Glomerular visceral epithelial cell (primary cell): ENCODE results near the gene PRKAG1.
A peak's percentile ranks its signal among the peaks of the same experiment; 100 is the strongest.

Source experiments
- DNase-seq: peaks from one replicate; pipeline ENCODE4 v3.0.0-alpha.2; 2016; ENCODE audit errors: extremely low spot score

Gene PRKAG1

DNA sequence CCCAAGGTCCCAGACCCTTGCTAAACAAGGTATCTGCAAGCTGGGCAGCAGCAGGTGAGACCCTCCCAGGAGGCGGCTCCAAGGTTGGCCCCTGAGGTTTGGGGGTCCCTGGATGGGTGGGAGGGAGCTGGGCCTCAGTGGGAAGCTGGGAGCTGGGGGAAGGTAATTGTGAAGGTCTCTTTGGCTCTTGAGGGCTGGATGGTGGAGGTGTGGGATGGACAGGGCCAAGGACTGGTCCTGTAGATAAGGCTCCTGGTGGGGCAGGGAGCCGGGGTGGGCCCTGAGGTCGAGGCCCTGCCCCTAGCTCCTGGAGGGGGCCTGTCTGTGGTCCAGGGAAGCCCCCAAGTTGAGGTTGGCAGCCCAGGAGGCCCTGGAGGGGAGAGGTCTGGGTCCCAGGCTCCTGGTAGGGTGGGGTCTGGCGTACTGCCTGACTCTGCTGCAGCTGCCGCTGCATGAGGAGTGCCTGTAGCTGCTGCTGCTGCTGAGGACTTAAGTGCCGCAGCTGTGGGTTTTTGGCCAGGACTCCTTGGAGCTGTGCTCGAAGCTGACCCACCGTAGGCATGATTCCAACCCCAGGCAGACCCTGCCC is 13.1 kb upstream of the PRKAG1 start:
- no peak for DNase-seq

DNA sequence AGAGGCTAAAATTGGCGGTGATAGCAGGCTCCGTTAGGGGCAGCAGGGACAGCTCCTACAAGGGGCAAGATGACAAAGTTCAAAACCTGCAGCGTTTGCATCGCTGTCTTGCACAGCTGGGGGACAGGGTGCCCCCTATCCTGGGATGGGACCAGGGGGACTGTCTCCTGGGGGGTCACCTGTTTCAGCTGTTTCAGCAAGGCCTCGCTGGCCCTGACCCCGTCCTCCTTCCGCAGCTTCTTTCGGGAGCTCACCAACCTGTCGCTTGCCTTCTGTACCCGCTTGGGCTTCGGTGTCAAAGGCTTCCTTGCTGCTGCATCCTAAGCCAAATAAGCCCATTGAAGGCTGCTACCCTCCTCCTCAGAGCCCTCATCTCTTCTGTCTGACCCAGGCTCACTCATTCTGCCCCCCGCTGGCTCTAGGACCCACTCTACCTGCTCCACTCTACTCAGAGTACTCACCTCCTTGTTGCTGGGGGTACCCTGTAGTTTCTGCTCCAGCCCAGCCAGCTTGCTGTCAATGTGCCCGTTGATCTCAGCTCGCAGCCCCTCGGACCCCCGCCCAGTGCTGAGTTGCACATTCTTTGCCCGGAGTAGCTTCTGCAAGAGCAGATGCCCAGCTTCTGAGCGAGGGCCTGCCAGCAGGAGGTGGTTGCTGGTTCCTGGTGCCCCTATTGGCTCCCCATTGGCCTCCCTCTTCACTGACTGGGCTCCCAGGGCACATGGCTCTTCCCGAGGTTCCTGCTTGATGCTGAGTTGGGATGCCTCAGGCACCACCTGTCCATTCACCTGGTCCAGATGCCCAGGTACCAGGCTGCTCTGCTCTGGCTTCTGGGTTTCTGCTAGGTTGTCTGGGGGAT is 12.4 kb upstream of the PRKAG1 start:
- no peak for DNase-seq

DNA sequence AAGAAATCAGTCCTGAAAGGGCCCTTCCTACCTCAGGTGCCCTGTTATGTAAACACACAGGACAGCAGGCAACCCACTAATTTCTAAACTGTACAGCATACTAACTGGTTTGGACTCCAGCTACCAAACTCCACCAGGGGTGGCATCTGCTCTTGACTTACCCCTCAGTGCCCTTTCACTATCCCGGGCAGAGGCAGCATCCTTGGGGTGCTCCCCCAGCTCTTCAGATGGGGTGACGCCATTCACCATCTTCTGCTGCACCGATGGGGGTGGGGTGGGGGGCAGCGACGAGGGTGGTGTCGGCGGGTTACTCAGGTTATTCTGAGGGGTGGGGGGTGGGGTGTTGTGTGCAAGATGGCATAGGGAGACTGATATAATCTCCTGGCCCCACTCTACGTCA is 11.5 kb upstream of the PRKAG1 start:
- no peak for DNase-seq

DNA sequence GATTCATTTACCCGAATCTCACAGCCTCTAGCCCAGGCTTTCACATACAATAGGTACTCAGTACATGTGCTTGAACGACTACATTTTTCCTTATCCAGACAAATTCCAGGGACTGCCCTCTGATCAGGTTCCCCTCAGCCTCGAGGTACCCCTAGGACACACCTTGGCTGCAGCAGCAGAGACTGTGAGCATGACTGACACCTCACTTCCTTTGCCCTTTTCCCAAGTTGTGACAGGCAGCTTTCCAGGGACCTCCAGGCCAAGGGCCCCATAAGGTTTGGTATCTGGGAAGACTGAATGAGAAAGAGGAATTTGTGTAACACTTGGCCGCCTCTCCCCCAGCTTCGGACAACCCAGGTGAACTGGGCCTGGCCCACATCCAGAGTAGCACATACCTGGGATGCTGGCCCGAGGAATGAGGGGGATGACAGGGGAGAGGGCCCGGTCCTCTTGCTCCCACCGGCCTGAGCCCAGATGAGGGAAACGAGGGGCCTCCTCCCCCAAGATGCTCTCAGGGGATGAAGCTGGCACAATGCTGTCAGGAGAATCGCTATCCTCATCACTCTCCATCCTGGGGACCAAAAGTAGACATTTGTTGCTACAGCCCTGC is 10.2 kb upstream of the PRKAG1 start:
- DNase-seq = no peak

DNA sequence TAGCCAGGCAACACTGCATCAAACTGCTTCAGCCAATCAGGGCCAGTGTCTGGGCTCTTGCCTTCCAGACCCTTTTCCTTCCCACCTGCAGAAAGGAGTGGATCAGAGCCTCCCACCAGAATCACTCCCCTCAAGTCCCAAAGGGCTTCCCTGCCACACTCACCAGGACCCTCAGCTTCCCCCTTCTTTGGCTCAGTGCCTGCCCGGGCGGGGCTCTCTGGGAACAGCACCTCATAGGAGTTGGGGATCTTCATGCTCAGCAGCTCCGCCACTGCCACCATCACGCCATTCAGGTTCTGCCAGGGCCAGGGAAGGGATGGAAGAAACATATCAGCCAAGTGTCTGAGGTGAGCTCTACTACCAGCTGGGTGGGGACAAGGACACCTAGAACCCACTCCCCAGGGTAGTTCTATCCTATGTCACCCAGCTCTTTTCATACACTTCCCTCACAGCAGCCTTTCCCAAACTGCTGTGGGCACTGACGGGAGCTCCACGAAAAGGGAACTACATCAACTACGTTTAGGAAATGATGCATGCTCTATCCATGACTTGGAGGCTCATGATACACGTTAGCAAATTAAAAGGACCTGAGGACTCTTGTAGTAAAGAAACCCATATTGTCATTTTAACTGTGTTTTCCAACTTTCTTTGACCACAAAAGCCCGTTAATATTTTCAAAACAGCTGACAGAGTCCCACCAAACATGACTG is 9.4 kb upstream of the PRKAG1 start:
- DNase-seq = no peak

DNA sequence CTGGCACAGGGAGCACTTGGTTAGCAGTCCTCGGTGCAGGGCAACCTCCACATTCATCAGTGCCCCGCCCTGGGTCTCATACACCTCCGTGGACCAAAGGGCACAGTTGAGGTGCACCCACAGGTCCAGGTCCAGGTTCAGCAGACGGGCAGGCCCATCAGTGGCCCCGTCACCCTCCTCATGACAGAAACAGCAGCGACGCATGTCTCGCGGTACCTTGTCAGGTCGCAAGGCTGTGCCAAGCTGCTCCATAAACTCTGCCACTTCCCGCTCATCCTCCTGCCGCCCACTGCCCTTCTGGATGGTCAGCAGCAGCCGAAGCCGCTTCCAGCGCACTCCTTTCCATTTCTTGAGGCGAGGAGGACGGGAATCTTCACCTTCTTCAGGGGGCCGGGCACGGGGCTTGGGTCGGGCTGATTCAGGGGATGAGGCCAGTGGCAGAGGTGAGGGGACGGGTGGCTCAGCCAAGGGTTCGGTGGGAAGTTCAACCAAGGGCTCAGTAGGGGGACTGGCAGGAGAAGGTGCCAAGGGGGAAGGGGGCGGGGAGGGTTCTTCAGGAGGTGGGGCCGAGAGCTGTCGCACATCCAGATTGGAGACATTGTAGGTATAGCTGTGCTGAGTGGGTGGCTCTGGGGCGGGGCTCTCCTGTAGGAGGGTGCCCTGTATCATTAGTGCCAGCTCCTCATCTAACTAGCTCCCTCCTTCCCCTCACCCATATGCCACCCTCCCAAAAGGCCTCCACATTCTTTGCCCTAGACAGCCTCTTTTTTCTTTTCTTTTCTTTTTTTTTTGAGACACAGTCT is 8.3 kb upstream of the PRKAG1 start:
- DNase-seq = no peak

DNA sequence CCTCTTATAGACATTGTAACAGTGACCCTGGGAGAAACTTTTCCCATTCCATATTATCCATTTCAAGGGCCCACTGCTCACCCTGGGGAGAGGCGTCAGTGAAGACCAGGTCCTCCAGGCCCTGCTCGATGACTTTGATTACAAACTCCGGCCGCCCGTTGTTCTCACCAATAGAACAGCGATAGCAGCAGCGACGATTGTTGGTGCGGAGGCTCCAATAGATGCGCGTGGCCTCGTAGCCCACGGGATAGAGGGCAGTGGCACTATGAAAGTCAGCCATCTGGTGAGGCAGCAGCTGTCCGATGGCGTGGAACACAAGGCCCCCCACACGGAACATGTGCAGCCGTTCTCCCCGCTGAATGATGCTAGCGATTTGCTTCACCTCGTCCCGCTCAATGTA is 7.5 kb upstream of the PRKAG1 start:
- no peak for DNase-seq

DNA sequence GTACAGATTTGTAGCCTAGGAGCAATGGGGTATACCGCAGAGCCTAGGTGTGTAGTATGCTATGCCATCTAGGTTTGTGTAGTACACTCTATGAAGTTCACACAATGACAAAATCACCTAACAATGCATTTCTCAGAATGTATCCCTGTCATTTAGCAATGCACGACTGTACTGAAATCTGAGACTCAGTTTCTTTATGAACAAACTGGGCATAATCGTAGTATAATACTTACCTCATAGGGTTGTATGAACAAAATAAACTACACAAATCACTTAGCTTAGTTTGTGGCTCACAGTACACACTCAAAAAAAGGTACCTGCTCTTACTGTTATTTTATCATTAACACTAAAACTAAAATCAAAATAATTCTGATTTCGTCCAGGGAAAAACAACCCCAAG is 6.9 kb upstream of the PRKAG1 start:
- no peak for DNase-seq

DNA sequence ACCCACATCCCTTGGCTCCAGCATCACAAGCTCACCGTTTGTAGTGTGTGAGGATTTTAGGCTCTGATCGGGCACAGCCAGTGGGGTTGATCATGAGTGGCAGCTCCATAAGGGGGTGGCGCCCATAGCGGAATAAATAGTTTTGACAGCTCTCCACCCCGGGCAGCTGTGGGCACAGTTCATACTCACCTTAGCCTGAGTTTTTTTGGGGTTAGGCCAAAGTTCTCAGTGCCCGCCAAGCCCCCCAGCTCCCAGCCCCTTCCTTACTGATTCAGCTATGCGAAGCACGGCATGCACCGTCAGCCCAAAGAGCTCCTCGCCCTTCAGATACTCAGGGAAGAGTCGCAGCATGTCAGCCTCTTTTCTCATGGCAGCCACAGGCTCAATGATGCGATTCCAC is 6.0 kb upstream of the PRKAG1 start:
- DNase-seq = no peak

DNA sequence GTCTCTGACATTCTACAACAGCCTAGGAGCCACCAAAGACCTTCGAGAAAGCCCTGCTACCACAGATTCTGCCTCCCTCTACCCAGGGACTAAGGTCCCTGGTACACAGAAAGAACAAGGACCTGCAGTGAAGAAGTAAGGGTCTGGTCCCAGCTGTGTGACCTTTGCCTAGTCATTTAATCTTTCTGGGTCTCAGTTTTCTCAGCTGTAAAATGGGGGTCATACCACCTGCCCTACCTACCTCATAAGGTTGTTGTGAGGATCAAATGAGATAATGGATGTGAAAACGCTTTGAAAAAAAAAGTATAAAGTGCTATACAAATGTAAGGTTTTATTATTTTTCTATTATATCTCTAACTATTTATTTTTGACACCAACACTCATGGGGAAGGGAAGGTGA is 5.2 kb upstream of the PRKAG1 start:
- no peak for DNase-seq

DNA sequence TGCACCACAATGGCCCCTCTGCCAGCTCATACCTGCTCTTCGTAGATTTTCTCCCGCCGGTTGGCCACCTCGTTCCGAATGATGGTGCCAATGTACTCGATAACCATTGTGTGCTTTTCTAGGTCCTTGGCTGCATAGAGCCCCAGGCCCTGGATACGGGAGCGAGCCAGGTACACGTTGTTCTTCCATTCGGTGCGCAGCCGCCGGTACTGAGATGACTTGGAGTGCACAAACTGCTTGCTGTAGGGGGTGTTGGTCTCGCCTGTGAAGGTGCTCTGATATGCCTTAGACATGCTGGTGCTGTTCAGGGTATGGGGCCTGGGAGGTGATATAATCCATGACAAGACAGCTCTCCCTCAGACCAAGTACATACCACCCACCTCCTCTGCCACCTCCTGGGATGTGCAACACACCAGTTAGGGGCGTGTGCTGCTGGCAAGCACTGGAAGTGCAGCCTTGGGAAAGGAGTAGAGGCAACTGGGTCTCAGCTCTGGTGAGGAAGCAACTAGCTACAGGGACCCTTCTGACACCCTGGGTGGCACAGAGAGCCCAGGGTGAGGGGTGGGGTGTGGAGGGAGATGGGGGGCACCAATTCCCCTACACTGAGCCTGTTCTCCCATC is 4.1 kb upstream of the PRKAG1 start:
- no peak for DNase-seq

DNA sequence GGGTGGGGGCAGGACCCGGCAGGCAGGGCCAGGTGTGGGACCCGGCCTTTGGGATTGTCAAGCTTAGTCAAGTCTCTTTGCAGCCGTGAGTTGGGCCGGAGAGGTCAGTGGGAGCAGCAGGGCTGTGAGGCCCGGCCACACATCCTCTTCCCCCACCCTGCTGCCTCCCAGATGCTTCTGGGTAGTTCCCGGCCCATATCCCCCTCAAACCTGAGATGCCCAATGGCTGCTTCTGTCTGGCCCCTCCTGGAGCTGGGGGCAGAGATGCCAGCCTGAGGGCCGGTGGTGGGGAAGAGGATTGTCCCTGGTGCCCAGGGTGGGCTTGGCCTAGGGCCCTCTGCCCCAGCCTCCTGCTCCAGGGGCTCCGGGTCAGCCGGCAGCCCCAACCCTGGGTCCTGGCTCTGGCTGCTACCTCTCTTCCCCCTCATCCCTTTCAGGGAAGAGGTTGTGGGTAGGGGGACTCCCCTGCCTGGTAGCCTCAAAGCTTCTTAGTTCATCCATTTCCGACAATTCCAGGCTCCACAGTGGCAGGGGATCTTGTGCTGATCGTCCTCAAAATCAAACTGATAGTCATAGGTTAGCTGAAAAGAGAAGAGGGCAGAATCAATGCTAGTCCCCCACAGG is 2.8 kb upstream of the PRKAG1 start:
- DNase-seq = no peak

DNA sequence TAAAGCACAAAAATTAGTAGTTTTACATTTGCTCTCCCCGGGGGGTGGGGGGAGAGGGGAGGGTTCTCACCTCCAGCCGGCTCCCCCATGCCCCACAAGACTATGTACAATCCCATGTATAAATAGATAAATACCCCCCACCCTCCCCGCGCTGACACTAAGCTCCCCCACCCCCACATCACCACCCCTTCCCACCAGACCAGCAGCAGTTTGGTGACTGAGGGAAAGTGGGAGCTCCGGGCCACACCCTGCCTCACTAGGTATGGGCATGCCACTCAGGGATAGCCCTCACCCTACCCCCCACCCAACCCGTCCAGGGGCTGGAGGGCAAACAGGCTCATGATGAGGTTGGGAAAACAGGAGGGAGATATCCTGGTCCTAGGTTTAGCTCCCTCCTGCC is 1.9 kb upstream of the PRKAG1 start:
- DNase-seq = no peak

DNA sequence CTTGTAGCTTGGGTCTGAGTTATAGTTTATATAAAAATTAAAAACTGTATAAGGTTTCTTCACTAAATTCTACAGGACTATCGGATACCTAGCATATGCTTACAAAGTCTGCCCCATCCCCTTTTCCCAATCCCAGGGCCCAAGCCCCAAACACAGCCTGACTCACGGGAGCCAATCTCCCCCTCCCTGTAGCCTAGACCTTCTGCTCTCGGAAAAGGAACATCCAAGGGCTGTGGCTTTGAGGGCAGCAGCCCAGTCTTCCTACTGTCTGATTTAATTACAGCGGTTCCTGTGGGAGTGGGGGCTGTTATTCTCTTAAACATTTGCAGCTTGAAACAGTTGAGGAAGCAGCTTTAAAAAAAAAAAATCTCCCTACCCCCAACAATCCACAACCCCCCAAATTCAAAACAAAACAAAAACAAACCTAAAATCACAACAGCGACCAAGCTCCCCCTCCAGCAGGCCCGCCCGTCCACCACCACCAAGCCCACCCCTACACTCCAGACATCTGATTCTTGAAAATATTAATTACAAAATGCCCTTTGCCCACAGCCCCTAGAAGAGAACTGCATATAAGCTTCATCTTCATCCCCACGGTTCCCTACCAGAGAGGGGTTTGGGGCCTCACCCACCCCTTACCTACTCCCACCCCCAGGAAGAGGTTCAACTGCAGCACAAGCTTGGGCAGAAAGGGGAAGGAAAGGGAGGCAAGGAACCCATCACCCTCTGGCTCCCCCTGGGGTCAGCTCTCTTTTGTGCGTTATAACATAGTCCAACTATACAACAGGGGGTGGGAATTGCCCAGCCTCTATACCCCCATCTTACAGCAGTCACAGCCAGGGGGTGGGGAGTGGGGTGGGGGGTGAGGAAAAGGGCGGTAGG is 1.1 kb upstream of the PRKAG1 start:
- peak; percentile 34 for DNase-seq

DNA sequence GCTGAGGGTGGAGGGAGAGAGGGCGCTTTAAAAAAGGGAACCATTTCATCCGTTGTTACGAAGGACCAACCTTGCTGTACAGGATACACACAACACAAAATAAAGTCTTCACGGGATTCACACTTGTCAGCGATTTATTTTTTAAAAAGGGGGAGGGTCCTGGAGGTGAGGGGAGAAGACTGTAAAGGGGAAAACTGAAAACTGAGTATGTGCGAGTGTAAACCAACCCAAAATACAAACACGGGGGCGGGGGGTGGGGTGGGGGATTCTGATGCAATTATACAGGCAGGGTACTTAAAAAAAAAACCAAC is 499 bp upstream of the PRKAG1 start:
- no peak for DNase-seq

DNA sequence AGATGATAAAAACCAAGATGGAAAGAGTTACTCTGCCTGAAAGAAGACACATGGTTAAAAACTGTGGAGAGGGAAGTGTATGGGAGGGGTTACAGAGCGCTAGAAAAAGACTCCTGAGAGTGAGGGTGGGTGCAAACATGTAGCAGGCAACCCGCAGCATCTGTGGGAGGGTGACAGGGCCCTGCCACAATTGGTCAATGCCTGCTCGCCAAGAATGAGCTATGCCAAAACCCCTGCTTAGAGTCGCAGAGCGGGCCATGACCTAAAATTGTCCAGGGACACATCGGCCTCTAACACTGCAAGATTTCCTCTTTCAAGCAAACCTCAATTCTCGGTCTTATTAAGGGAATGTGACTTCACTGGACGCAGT is 700 bp downstream of the PRKAG1 start:
- DNase-seq = peak; percentile 36

DNA sequence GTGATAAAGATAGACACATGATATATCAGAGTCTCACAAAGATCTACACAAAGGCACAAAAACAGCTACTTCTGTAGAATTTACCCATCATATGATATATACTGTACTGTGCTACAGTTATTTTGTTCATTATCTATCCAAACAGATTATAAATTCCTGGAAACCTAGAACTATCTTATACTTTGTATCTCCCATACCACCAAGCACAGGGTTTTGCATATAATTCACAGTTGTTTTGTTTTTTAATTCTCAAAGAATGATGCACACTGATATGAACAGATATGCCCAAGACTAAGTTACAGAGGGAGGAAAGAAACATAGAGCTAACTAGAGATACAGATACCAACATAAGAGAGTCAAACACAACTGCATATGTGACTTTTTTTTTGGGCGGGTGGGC is 3.4 kb downstream of the PRKAG1 start:
- DNase-seq = no peak

DNA sequence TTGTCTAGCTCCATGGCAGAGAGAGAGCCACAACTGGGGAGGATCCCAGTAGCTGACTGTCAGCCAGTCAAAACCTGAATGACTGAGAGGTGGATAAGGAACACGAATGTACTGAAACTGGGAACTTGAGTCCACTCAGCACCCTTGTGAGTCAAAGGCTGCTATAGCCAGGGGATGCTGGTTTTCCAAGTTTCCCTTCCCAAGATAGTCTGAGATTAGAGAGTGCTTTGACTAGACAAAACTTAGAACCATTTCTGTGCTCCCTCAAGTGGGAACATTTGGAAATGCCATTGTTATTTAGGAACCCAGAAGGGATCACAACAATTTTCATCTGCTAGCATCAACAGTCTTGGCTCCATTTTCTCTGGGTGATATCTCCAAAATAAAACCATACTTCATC is 4.0 kb downstream of the PRKAG1 start:
- DNase-seq = no peak

DNA sequence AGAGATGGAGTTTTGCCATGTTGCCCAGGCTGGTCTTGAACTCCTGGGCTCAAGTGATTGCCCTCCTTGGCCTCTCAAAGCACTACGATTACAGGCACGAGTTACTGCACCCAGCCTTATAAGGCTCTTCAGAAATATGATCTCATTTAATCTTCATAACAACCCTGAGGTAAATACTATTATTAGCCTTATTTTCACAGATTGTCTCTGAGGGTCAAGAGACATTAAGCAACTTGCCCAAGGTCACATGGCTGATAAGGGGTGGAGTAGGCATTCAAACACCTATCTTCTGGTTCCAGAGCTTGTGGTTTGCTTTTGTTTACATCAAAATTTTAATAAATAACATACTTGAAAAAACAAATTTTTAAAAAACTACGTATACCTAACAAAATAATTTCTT is 5.1 kb downstream of the PRKAG1 start:
- no peak for DNase-seq

DNA sequence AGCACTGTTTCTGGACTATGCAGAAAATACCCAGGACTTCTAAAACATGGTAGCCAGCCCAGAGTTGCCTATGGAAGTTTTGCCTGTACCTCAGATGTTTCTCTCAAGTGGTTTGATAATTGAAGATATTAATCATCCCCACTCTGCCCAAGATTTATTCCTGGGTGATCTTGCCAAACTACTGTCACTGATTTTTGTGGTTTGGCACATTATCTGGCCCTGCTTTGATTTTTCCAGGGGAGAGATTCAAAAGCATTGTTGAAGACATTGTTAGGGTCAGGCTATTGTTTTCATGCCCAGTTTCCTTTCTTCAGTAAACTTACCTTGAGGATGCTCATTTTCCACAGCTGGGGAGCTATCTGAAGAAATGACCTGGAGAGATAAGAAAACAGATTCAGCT is 5.8 kb downstream of the PRKAG1 start:
- DNase-seq = no peak
